Mononuclear cell (primary cell): ENCODE results near the gene IDH3A. TPM values are rescaled to one million over a fixed set of nuclear protein-coding genes. Genes with fewer than 3 reads are reported as not detected.

Experiments
- H3K27me3 ChIP-seq: 2 replicates; pipeline ENCODE4 v1.6.0; 2011; ENCODE audit warnings: low read length, control low read depth; ENCODE audit not compliant: insufficient read depth
- H3K4me1 ChIP-seq: 2 replicates; pipeline ENCODE4 v1.5.1; 2011; ENCODE audit warnings: mild to moderate bottlenecking, low read length, control low read depth; ENCODE audit not compliant: insufficient read depth
- H3K4me3 ChIP-seq: 2 replicates; pipeline ENCODE4 v1.5.1; 2011; ENCODE audit warnings: mild to moderate bottlenecking, low read length, moderate library complexity
- H3K9me3 ChIP-seq: 2 replicates; pipeline ENCODE4 v1.5.1; 2011; ENCODE audit warnings: low read depth, mild to moderate bottlenecking, control low read depth, low read length
- total RNA-seq: library from RNA; depleted of rRNA; stranded (reverse); fragments of >200 nt; gene quantifications from one replicate; pipeline ENCODE4 v1.2.3, GENCODE V29; 2012

Gene IDH3A
- 40.5 TPM for total RNA-seq

DNA sequence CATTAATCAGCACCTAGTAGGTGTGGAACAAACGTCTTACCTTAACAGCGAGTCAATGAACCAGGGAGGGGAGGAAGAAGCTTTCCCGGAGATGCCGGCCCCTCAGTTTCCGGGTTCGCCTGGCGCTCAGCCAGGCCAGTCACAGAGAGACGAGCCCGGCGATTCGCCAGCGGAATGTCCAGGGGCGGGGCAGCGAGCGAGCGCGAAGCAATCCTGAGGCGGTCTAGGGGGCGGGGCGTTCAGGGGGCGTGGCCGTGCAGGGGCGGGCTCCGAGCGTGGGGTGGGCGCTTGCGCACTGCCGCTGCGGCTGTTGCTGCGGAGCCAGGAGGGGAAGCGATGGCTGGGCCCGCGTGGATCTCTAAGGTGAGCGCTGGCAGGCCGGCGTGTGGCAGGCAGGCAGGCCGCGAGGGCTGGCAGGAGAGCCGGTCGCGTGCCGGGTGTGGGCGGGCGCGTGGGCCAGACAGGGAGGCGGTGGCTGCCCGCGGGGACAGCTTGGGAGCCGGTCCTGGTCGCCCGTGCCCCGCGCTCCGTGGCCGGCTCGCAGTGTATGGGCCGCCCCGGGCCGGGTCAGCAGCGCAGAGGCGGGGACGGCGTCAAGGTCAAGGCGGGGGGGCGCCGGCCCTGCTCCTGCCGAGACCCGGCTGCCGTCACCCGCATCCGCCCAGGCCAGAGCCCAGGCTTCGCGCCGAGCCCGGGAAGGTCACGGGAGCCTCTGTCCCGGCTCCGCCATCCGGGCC is at the start of gene IDH3A:
TSS of gene IDH3A (plus strand) at position 295 of the 737 bp plus-strand sequence. CDS start at position 337, 42 bp downstream.
- no peaks in the 10 kb centered on the region for H3K9me3 ChIP-seq
- H3K4me3 ChIP-seq = peak within 1 kb of the TSS; percentile 83
- no peaks in the 10 kb centered on the region for H3K27me3 ChIP-seq
- H3K4me1 ChIP-seq = peaks cover 24% of the 10 kb centered on the region

DNA sequence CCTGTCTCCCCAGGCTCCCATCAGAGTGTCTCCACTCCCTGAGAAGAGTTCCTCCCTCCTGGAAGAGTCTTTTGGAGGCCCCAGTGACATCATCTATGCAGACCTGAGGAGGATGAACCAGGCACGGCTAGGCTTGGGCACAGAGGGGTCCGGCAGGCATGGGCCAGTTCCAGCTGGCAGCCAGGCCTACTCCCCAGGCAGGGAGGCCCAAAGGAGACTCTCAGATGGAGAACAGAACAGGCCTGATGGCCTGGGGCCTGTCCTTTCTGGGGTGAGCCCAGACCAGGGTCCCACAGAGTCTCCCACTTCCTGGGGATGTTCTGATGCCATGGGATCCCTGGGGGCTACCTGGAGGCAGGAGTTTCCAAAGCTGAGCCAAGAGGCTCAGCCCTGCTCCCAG is 48.3 kb upstream of the IDH3A start:
- no peaks in the 10 kb centered on the region for H3K9me3 ChIP-seq

DNA sequence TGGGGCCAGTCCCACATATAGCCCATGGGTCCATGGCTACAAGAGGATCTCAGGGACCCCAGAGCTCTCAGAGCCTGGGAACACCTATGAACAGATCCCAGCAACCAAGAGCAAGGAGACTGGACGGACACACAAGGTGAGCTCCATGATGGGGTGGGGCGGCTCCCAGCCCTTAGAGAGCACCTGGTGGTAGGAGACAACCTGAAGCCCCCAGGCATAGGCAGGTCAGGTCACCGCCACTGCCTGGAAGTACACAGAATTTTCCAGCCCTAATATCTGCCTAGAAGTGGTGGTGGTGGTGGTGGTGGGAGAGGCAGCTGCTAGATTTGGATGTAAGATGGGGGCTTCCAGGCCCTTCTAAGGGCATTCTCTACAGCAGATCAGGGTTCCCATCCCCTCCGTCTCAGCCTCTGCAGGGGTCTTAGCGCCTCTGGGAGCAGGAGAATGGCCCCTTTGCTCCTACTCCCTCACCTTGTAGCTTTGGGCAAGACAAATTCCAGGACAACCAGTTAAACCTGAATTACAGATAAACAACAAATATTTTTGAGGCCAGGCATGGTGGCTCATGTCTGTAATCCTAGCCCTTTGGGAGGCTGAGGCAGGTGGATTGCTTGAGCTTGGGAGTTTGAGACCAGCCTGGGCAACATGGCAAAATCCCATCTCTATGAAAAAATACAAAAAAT is 47.6 kb upstream of the IDH3A start:
- H3K9me3 ChIP-seq = no peaks in the 10 kb centered on the region
- H3K27me3 ChIP-seq = no peaks in the 10 kb centered on the region
- H3K4me1 ChIP-seq = peaks cover 37% of the 10 kb centered on the region
- H3K4me3 ChIP-seq = no peak overlapping the region

More for the DNA sequence above, 48.3 kb upstream of the IDH3A start:
- H3K27me3 ChIP-seq = no peaks in the 10 kb centered on the region
- H3K4me1 ChIP-seq = peaks cover 34% of the 10 kb centered on the region
- no peak overlapping the region for H3K4me3 ChIP-seq

DNA sequence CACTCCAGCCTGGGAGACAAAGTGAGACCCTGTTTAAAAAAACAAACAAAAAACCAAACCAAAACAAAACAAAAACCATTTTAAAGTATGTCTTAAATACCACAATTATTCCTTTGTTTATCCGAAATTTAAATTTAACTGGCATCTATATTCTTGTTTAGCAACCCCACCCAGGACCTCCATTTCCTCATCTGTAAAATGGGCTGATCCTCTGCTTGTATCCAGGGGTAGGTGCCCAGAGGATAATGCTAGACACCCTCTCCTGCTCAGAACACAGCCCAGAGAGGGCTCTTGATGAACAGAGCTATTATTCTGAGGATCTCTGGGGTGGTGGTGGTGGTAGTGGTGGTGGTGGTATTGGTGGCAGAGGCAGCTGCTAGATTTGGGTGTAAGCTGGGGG is 47.0 kb upstream of the IDH3A start:
- H3K27me3 ChIP-seq = no peaks in the 10 kb centered on the region
- no peaks in the 10 kb centered on the region for H3K9me3 ChIP-seq
- H3K4me3 ChIP-seq = no peak overlapping the region
- H3K4me1 ChIP-seq = peaks cover 37% of the 10 kb centered on the region

DNA sequence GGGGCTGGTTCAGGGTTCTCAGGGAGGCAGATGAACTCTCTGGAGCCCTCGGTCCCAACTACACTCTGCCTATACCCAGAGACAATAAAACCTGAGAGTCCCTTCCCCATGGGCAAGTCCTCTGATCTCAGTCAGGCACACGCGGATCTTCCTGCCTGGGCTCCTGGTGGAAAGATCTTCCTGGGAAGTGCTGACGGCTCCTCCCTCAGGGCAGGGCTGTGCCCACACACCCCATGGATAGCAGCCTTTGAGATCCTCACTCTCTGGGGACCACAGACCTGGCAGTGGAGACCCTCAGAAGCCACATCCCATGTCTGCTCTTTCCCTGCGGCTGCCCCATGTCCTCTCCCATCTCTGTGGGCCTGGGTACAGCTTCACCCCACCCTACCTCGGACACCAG is 46.4 kb upstream of the IDH3A start:
- Histone ChIP-seq H3K27me3 (no peaks in the 10 kb centered on the region), H3K9me3 (no peaks in the 10 kb centered on the region), H3K4me1 (peaks cover 37% of the 10 kb centered on the region), H3K4me3 (no peak overlapping the region)

DNA sequence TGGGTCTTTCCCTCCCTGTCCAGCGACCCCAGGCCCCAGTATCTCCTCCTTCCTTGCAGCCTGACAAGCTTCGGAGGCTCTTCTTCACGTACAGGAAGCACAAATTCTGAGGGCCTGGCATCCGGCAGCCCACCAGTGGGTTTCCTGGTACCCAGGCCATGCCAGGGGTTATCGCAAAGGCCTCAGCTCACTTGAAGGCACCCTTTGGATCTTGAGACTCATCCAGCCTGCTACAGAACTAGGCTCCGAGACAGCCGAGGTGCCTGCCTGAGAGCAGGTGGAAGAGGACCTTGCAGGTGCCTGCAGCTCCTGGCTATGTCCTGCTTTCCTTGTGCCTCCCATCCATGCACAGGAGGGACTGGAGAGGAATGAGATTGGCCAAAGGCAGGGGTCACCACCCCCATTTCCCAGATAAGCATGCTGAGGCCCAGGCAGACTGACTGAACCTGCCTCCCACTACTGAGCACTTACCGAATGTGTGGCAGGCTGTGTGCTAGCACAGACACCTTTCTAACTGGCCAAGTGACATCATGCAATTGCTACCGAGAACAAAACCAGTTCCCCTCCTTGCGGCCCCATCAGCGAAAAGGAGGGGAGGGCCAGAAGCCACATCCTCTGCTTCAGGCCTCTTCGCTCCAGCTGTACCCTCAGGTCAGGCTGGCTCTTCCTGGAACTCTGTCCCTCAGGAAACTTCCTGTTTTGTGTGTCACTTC is 45.6 kb upstream of the IDH3A start:
- Histone ChIP-seq H3K4me3 (no peak overlapping the region), H3K4me1 (peaks cover 37% of the 10 kb centered on the region)

DNA sequence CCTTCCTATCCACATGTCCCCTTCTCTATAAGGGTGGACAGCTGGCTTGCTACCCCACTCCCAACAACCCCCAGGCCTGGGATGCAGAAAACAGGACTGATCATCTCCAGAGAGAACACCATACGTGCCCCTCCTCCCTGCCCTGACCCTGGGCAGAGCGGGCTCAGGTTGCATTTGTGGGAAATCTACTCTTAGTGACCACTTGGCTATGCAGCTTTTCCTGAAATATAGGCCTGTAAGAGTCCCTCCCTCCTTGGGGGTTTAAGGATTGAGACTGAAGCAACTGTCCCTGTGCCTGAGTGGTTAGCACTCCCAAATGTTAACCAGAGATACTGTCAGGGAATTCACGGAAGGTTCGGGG is 45.1 kb upstream of the IDH3A start:
- H3K4me1 ChIP-seq = peaks cover 37% of the 10 kb centered on the region
- no peaks in the 10 kb centered on the region for H3K9me3 ChIP-seq
- no peaks in the 10 kb centered on the region for H3K27me3 ChIP-seq
- no peak overlapping the region for H3K4me3 ChIP-seq

More for the DNA sequence above, 45.6 kb upstream of the IDH3A start:
- no peaks in the 10 kb centered on the region for H3K27me3 ChIP-seq
- no peaks in the 10 kb centered on the region for H3K9me3 ChIP-seq

DNA sequence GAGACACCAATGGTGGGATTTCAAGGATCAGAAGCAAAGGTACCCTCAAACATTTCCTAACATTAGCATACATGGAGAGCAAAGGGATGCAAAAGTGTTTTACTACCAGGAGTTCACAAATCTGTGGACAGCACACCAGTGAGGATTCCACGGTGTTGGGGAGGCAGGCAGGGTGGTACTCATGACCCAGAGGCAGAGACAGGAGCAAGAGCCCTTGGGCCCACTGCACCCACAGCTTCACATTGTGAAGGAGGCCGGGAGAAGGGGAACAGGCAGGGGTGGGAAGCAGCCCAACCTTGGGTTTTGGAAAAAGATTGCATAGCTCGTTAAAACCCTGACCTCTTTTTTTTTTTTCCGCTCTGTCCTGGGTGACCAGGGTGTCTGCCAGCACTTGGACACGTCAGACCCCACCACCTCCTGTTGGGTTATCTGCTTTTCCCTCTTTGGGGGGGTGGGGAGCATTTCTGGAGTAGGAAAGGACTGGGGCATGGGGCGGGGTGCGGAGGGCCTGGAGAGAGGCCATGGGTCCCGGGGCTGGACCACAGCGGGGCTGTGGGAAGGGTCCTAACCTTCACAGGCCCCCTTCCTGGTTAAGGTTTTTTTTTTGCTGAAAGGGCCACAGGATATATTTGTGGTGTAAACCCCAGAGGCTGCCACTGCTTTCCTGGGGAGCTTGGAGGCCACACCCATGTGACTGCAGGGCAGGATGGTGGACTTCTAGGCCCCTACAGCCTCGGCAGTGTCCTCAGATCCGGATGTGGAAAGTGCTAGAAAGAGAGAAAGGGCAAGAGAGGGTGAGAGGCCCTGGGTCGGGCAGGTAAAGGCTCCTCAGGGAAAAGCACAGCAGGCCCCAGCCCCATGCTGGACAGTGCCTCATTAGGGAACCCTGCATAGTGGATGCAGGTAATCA is 44.3 kb upstream of the IDH3A start:
- Histone ChIP-seq H3K4me3 (no peak overlapping the region), H3K4me1 (peaks cover 37% of the 10 kb centered on the region), H3K27me3 (no peaks in the 10 kb centered on the region), H3K9me3 (no peaks in the 10 kb centered on the region)

DNA sequence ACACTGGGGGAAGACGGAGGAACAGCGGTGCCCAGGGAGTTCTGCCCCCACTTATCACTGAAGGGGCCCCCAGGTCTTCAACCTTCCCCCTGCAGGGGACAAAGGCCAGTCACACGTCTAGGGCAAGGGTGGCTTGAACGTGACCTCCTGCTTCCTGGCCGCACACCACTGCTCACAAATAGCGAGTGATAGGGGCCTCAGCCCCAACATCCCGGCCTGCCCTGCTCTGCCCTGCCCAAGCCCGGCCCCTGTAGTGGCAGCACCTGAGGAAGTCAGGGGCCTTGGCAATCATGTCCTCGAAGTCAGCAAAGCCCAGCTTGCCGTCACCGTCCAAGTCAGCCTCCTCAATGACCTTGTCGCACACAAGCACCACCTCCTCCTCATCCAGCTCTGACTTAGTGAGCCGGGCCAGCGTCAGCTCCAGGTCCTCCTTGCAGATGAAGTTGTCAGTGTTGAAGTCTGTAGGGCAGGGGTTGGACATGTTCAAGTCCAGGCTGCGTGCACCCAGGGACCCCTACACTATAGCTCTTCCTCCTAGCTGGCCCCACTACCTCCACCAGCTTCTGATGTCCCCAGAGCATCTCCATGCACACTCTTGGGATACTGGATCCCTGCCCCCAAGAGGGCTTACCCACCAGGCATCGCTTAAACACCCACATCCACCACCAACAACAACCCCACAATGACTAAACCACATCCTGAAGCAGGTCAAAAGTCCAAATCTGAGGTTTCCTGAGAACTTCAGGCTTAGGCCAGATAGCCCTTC is 43.5 kb upstream of the IDH3A start:
- Histone ChIP-seq H3K9me3 (no peaks in the 10 kb centered on the region), H3K27me3 (no peaks in the 10 kb centered on the region), H3K4me1 (peaks cover 37% of the 10 kb centered on the region), H3K4me3 (no peak overlapping the region)

DNA sequence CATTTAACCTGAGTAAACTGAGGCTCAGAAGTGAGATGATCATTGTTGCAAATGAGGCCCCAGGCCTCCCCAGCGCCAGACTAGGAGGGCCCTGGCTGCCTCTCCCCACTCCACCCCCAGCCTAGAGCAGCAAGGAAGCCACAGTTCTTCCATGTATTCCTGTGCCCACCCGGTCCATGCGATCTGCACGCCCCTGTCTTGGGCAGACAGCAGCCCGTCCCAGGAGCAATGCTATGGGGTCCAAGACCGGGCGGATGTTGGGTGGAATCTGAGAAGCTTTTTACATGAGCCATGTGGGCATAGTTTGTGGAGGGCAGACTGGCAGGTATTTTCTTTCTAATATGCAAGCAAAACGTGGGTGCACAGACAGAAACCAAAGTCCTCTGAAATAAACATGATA is 41.7 kb upstream of the IDH3A start:
- no peaks in the 10 kb centered on the region for H3K9me3 ChIP-seq
- no peaks in the 10 kb centered on the region for H3K27me3 ChIP-seq
- peaks cover 37% of the 10 kb centered on the region for H3K4me1 ChIP-seq
- H3K4me3 ChIP-seq = no peak overlapping the region

DNA sequence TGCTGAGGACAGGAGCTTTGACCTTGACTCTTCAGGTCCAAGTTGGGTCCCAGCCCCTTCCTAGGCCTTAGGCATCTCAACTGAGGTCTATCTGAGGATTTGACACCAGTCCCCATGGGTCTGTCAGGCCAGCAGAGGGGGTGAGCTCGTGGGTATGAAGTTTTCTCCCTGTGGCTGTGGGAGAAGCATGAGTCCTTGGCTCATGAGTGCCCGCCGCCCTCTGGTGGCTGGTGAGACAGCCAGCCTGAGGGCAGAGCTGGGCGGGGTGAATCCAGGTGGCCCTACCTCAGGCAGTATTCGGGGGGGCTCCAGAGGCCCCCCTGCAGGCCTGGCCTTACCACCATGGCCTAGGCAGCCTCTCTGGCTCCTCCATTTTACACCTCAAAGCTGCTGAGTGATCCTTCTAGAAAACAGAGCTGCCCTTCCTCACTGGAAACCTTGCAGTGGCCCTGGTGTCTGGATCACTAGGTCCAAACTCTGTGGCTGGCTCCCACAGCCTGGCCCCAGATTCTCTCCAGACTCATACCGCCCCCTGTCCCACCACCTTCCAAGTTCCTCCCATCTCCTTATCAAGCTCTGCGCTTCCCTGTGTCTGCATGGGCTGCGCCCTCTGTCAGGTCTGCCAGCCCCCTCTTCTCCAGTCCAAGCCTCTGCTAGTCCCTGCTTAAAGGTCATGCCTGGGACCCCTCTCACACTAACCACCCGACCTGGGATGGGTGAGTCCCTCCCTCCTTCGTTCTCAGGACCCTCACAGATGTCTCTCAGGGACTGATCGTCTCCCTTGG is 40.7 kb upstream of the IDH3A start:
- Histone ChIP-seq H3K4me3 (no peak overlapping the region), H3K9me3 (no peaks in the 10 kb centered on the region), H3K27me3 (no peaks in the 10 kb centered on the region), H3K4me1 (peaks cover 27% of the 10 kb centered on the region)

DNA sequence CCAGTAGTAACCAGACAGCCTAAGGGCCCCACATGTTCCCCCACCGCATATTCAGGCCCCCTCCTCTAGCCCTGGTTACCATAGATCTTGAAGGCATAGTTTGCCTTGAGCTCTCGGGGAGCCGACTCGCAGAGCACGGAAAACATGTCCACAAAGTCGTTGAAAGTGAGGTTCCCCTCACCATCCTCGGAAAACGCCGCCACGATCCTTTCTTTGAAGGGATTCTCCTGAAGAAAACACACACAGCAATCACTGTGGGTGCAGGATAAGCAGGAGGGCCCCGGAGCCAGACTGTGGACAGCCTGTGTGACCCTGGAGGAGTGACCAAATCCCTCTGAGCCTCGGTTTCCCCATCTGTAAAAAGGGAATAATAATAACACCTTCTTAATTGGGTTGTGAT is 40.0 kb upstream of the IDH3A start:
- no peaks in the 10 kb centered on the region for H3K27me3 ChIP-seq
- H3K4me1 ChIP-seq = peaks cover 20% of the 10 kb centered on the region
- no peaks in the 10 kb centered on the region for H3K9me3 ChIP-seq
- no peak overlapping the region for H3K4me3 ChIP-seq

DNA sequence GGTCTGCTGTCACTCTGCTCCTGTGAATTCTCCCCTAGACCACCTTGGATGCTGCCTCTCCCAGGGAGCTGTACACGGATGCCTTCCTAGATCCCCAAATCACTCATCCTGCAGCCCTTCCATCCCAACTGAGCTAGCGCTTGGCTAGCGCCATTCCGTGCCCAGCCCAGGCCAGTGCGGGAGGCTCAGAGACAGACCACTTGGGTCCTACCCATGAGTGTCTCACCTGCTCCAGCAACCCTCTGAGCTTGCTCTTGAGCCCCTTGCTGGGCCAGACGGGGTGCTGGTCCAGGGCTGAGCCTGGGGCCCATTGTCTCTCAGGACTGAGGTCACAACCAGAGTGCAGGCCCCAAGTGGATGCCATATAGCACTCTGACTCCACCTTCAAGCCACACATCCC is 39.1 kb upstream of the IDH3A start:
- Histone ChIP-seq H3K9me3 (no peaks in the 10 kb centered on the region), H3K4me1 (peaks cover 11% of the 10 kb centered on the region), H3K27me3 (no peaks in the 10 kb centered on the region), H3K4me3 (no peak overlapping the region)
